Globus pallidus (tissue), 1 donor: ENCODE measurements around the gene KDM3B.

Experiments used
- DNase-seq: peaks from one replicate; pipeline ENCODE4 v3.0.0-alpha.2; 2015; ENCODE audit warnings: low spot score

KDM3B gene

GRCh38 chr5:138448481-138449398 lies 96.3 kb downstream of the KDM3B start:
- DNase-seq: no peak

DNA sequence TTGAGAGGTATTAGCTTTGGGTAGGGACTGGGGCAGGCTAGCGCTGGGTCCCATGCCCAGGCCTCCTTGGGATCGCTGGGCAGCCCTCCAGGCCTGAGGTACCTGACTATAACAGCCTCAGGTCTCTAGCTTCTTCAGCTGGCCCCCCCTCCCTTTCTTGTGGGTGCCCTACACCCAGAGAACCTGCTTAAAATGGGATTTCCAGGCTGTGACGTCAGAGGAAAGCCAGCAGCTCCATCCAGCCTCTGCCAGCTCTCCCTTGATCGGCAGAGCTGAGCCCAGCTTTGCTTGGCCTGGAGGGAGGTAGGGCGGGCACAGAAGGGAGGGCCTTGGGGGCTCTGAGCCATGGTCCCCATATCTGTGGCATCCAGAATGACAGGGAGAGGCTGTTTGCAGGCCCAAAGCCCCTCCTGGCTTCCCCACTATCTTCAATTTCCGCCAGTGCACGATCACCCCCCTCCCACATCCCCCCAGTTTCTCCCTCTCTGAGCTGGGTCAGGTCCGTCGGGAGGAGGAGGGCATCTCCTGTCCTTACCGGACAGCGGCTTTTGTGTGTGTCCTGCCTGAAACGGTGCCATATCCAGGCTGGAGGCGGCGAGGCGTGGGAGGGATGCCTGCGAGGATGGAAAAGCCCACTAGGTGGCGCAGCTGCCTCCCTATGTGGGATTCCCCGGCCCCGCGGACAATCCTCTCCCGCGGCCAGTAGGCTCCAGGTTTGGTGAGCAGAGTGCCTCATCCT lies 97.2 kb downstream of the KDM3B start:
- DNase-seq: peak; percentile 71

DNA sequence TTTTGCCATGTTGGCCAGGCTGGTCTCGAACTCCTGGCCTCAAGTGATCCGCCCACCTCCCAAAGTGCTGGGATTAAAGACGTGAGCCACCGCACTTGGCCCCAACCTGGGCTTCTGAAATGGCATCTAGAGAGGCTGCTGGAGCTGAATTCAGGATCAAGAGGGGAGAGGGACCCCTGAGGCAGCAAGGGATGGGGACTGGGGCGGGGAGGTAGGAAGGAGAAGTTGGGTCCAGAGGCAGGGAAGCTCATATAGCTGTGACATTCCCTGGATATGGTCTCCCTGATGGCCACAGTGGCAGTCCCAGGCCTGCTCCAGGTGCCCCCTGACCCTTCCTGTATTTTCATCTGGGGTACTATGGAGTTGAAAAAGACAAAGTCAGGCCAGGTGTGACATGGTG lies 98.5 kb downstream of the KDM3B start:
- no peak for DNase-seq

DNA sequence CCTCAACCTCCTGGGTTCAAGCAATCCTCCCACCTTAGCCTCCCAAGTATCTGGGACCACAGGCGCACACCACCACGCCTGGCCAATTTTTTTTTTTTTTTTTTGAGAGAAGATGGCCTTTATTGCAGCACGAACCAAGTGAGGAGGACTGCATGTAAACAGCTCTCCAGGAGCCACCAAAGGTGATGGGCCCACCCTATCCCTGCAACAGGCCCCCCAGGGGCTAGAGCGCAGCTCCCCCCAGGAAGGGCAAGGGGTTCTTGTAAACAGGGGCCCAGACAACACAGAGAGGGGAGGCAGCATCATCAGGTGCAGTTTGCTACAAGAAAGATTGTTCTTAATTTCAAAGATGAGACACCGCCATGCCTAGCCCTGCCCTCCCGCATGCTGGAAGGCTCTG lies 100.2 kb downstream of the KDM3B start:
- DNase-seq: no peak

DNA sequence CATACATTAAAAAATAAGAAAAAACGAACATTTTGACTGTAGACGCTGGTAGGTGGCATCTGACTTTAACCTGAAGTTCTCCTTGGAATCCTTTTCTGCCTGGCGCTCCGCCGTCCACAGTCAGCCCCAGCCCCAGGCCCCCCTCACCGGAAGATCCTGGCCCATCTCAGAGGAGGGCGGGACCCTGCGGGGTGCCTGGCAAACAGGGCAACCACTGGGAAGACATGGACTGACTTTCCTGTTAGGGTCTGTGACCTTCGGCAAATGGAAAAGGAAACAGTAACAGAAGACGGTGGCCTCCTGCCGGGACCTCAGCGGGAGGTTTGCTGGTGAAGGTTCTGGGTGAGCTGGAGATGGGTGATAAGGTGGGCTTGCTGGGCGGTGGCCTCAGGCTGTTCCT lies 101.1 kb downstream of the KDM3B start:
- no peak for DNase-seq

- DNase-seq: no peak
Measured at GRCh38 chr5:138454121-138454520, 101.6 kb downstream of the KDM3B start.

- DNase-seq: no peak
Measured at GRCh38 chr5:138455232-138455930, 102.9 kb downstream of the KDM3B start.

GRCh38 chr5:138457531-138458275 lies 105.2 kb downstream of the KDM3B start:
- DNase-seq: no peak

DNA sequence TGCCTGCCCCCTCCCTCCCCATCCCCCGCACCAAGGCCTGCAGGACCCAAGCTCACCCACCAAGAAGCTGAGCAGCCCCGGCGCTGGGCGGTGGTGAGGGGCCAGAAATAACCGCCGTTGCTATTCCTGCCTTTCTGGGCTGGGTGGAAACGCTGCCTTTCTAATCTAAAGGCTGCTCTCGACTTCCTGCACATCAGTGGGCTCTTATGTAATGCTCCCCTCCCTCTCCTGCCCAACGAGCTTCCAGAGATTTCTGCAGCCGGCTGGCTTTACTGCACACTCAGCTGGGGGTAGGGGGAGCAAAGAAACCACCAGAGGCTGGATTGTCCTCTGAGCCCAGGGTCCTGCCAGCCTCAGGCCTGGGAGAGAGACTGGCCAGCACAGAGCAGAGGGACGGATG lies 105.9 kb downstream of the KDM3B start:
- DNase-seq: no peak

DNA sequence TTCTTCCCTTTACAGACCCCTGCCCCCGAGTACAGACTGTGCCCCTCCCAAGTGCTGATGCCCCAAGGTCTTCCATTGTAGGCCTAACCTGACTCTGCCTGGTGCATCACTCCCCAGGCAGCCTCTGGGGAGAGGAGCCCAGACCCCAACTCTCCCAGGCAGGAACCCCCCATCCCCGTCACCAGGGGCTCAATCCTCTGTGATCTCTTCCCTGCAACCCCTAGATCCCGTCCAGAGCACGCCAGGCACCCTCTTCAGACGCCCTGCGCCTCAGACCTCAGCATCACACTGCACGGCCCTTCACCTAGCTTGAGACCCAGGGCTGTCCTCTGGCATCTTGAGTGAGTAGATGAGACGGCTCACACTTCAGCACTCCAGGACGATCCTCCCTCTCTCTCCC lies 106.4 kb downstream of the KDM3B start:
- no peak for DNase-seq

GRCh38 chr5:138459311-138459933 lies 106.9 kb downstream of the KDM3B start:
- no peak for DNase-seq

- no peak for DNase-seq
Measured at GRCh38 chr5:138460032-138460693, 107.7 kb downstream of the KDM3B start.

- DNase-seq: no peak
Measured at GRCh38 chr5:138461343-138462125, 109.0 kb downstream of the KDM3B start.

GRCh38 chr5:138463419-138464007 lies 111.0 kb downstream of the KDM3B start:
- no peak for DNase-seq

DNA sequence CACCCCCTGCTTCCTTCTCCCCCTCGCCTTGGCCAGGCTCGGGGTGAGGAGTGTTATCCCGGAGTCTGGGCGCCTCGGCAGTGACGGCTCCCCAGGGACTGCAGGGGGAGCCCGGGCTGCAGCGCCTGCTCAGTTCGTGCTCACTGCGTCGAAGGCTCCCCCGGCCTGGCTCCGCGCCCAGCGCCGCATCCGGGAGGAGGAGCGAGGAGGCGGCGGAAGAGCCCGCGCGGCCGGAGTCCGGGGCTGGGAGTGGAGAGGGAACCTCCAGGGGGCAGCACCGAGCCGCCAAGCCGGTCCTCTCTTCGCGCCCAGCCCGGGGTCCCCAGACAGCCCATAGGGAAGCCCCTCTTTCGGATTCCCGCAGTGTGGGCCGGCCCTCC lies 111.5 kb downstream of the KDM3B start:
- DNase-seq: peak; percentile 92

DNA sequence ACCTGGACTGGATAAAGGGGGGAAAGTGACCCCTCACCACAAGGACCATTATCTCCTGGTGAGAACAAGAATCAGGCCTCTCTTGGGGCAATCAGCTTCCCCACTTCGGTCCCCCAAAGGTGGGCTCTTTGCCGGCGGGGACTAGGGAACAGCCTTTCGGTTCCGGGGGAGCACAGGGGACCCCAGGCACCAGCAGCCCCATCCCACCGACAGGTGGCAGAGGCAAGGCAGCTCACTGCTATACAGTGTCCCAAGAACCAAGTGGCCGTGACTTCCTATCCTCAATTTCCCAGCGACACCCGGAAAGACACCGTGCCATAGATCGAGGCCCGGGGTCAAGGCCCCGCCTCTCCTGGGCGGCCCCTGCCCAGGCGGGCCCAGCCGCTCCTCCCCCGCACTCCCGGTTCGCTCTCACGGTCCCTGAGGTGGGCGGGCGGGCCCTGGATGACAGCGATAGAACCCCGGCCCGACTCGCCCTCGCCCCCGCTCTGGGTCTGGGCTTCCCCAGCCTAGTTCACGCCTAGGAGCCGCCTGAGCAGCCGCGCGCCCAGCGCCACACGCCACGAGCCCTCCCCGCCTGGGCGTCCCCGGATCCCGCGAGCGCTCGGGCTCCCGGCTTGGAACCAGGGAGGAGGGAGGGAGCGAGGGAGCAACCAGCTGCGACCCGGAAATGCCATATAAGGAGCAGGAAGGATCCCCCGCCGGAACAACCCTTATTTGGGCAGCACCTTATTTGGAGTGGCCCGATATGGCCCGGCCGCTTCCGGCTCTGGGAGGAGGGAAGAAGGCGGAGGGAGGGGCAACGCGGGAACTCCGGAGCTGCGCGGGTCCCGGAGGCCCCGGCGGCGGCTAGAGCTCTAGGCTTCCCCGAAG lies 112.1 kb downstream of the KDM3B start:
- peak; percentile 99 for DNase-seq

DNA sequence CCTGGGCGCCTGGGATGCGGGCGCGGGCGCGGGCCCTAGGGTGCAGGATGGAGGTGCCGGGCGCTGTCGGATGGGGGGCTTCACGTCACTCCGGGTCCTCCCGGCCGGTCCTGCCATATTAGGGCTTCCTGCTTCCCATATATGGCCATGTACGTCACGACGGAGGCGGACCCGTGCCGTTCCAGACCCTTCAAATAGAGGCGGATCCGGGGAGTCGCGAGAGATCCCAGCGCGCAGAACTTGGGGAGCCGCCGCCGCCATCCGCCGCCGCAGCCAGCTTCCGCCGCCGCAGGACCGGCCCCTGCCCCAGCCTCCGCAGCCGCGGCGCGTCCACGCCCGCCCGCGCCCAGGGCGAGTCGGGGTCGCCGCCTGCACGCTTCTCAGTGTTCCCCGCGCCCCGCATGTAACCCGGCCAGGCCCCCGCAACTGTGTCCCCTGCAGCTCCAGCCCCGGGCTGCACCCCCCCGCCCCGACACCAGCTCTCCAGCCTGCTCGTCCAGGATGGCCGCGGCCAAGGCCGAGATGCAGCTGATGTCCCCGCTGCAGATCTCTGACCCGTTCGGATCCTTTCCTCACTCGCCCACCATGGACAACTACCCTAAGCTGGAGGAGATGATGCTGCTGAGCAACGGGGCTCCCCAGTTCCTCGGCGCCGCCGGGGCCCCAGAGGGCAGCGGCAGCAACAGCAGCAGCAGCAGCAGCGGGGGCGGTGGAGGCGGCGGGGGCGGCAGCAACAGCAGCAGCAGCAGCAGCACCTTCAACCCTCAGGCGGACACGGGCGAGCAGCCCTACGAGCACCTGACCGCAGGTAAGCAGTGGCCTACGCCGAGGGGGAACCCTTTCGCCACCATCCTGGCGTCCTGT lies 113.0 kb downstream of the KDM3B start, which contains the start of gene EGR1:
Gene EGR1 (plus strand): TSS at position 219 of the 864 bp plus-strand sequence. CDS start 283 bp downstream, at position 502.
- DNase-seq: peak; percentile 96
